Measurements from ENCODE around the gene RABGAP1L. TPM values are rescaled to one million over a fixed set of nuclear protein-coding genes. Genes with fewer than 3 reads are reported as not detected.

RABGAP1L gene
- total RNA-seq, 4 donors from 2014 or later, result 70.5 to 100 (median 92.6) TPM

DNA sequence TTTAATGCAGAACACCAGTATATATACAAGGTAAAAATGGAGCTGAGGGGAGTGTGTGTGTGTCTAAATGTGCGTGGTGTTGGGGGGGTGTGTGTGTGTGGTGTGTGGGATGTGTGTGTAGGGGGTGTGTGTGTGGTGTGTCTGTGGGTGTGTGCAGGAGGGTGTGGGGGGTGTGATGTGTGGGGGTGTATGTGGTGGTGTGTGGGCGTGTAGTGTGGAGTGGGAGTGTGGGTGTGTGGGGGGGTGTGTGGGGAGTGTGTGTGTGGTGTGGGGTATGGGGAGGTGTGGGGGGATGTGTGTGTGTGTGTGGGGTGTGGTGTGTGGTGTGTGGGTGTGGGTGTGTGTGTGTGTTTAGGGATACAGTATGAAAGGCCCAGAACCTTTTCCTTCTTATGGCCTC lies 638.1 kb downstream of the RABGAP1L start:
- intact Hi-C loops (cut with DNase I), result no loop called here
- H3K4me3 ChIP-seq (replicated peaks in 1 of 3), result no peak overlapping the region
- no peak for DNase-seq
- TF ChIP-seq POLR2A (IDR thresholded peaks at IDR 0.05), result no peak
- TF ChIP-seq, protein P1, sequence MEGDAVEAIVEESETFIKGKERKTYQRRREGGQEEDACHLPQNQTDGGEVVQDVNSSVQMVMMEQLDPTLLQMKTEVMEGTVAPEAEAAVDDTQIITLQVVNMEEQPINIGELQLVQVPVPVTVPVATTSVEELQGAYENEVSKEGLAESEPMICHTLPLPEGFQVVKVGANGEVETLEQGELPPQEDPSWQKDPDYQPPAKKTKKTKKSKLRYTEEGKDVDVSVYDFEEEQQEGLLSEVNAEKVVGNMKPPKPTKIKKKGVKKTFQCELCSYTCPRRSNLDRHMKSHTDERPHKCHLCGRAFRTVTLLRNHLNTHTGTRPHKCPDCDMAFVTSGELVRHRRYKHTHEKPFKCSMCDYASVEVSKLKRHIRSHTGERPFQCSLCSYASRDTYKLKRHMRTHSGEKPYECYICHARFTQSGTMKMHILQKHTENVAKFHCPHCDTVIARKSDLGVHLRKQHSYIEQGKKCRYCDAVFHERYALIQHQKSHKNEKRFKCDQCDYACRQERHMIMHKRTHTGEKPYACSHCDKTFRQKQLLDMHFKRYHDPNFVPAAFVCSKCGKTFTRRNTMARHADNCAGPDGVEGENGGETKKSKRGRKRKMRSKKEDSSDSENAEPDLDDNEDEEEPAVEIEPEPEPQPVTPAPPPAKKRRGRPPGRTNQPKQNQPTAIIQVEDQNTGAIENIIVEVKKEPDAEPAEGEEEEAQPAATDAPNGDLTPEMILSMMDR (IDR thresholded peaks at IDR 0.05), result no peak
- no peaks in the 10 kb centered on the region for H3K9me3 ChIP-seq
- 89 to 95% methylated on average over 2 of the region's 2 CpGs for WGBS, 2 donors
- no peaks in the 10 kb centered on the region for H3K36me3 ChIP-seq
- peaks cover 5 to 7% of the 10 kb centered on the region in 2 donors for H3K4me1 ChIP-seq
- no peak overlapping the region for H3K27ac ChIP-seq
- no peaks in the 10 kb centered on the region for H3K27me3 ChIP-seq

DNA sequence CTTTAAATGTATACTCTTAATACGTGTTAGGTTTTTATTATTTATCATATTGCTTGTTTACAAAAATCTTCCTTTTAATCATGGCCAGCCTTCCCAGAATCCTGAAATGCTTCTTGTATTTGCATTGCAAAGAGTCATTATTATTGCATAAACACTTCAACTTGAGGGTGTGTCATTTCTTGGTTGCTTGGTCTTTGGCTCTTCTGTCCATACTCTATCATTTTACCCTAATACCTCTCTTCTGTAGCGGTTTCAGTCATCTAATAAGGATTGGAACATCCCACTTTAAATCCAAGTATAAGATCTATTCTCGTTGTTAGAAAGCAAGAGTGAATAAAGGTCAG lies 639.8 kb downstream of the RABGAP1L start:
- Histone ChIP-seq H3K4me3 (replicated peaks in 1 of 3) (no peak overlapping the region), H3K27ac (no peak overlapping the region), H3K36me3 (no peaks in the 10 kb centered on the region), H3K4me1 (peaks cover 5 to 7% of the 10 kb centered on the region in 2 donors), H3K9me3 (no peaks in the 10 kb centered on the region), H3K27me3 (no peaks in the 10 kb centered on the region)
- DNase-seq, result no peak
- intact Hi-C loops (cut with DNase I), result no loop called here
- 52 to 56% methylated on average over 3 of the region's 3 CpGs for WGBS, 2 donors
- TF ChIP-seq, protein P1 (IDR thresholded peaks at IDR 0.05), result no peak
- TF ChIP-seq POLR2A (IDR thresholded peaks at IDR 0.05), result no peak

DNA sequence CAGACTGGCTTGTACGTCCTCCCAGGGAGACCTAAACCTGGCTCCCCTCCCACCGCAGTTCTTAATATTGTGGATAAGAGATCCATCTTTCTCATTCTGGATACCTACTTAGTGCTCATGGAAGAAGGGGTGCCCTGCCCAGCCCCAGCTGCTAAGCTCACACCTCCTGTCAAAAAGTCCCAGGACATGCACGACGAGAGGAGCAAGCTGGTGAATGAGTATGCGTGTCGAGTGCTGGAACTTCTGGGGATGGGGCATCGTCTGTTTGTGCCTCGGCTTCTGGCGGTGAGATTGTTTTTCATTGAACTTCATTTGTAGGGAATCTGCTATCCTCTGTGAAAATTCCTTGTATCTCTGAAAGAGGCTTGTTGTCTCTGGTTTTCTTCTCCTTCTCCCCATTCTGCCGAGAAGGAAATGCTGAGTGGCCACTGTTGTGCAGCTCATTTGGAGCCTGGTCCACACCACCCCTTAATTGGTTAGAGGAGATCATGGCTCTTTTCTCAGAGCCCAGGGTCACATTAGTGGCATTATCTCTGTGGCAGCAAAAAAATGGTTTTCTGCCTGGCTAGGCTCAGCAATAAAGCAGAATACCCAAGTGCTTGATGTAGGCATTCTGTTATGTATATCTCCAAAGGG lies 641.0 kb downstream of the RABGAP1L start:
- intact Hi-C loops (cut with DNase I), result no loop called here
- H3K27me3 ChIP-seq, result no peaks in the 10 kb centered on the region
- no peak overlapping the region for H3K27ac ChIP-seq
- peak overlapping the region in 2 of 3 donors; percentile 8 to 22 for H3K4me3 ChIP-seq (replicated peaks in 1 of 3)
- H3K36me3 ChIP-seq, result no peaks in the 10 kb centered on the region
- no peaks in the 10 kb centered on the region for H3K9me3 ChIP-seq
- H3K4me1 ChIP-seq, result peaks cover 5 to 7% of the 10 kb centered on the region in 2 donors
- WGBS, 2 donors, result 10 to 31% methylated on average over 10 of the region's 10 CpGs
- TF ChIP-seq, protein P1 (IDR thresholded peaks at IDR 0.05), result no peak
- DNase-seq, result no peak

DNA sequence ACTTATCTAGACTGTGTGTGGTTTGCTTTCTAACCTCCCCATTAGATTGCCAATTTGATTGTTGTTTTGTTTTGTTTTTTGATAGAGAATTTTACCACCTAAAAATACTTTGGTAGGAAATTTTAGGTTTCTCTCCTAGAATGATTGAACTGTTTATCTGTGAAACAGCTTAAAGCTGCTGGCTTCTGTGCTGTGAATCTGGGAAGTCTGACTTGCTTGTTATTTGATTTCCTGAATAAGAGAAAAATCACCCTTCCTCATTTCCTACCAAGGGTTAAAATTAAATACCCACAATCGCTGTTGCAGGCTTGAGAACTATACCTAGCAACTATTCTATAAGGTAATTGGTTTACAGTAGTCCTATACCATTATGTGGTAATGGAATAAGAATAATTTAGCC lies 641.6 kb downstream of the RABGAP1L start:
- DNase-seq, result no peak
- H3K4me3 ChIP-seq (replicated peaks in 1 of 3), result no peak overlapping the region
- whole genome bisulfite sequencing, 2 donors, result 57 to 78% methylated on average over 1 of the region's 1 CpG
- no peaks in the 10 kb centered on the region for H3K27me3 ChIP-seq
- TF ChIP-seq, protein P1 (IDR thresholded peaks at IDR 0.05), result no peak
- no peak for TF ChIP-seq POLR2A (IDR thresholded peaks at IDR 0.05)
- H3K9me3 ChIP-seq, result no peaks in the 10 kb centered on the region
- no peak overlapping the region for H3K27ac ChIP-seq
- no peaks in the 10 kb centered on the region for H3K36me3 ChIP-seq
- intact Hi-C loops (cut with DNase I), result no loop called here
- peaks cover 5 to 7% of the 10 kb centered on the region in 2 donors for H3K4me1 ChIP-seq

DNA sequence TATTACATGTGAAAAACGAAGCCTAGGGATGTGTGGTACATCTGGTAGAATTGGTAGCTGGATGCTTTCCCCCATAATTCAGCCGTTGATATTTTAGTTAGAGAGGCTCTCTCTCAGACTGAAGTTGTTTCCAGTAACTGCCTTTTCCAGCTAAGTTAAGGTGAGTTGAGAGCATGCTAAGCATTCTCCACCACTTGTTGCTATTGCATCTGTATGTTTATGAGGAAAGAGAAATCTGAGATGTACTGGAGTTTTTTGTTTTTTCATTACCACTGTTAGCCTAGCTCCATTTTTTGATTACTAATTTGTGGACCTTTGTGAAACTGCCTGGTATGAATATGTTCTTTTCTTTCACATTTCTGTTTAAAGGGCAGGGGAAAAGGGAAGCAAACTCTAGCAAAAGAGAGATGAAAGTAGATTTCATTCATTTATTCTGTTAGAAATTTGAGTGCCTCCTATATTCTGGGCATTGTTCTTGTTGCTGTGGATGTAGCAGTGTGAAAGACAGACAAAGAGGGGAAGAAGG lies 650.5 kb downstream of the RABGAP1L start:
- H3K9me3 ChIP-seq, result no peaks in the 10 kb centered on the region
- TF ChIP-seq, protein P1 (IDR thresholded peaks at IDR 0.05), result no peak
- no peak for TF ChIP-seq POLR2A (IDR thresholded peaks at IDR 0.05)
- H3K27me3 ChIP-seq, result no peaks in the 10 kb centered on the region
- H3K36me3 ChIP-seq, result no peaks in the 10 kb centered on the region
- H3K4me3 ChIP-seq (replicated peaks in 1 of 3), result no peak overlapping the region
- WGBS, 2 donors, result 38 to 39% methylated on average over 2 of the region's 2 CpGs
- no peaks in the 10 kb centered on the region for H3K4me1 ChIP-seq
- DNase-seq, result no peak
- intact Hi-C loops (cut with DNase I), result no loop called here
- no peak overlapping the region for H3K27ac ChIP-seq

Data from thyroid gland (tissue), 4 donors.